Esophagus (tissue), 2 donors: ENCODE results near the gene TNFRSF8. TPM values are rescaled to one million over a fixed set of nuclear protein-coding genes. Genes with fewer than 3 reads are reported as not detected.

Source experiments
- H3K27ac ChIP-seq, 2 donors: one replicate each; pipeline ENCODE4 v1.5.1; 2013; ENCODE audit warnings: low read depth in 2 of 2, mild to moderate bottlenecking in 2 of 2, inconsistent platforms in 1 of 2, low read length in 1 of 2, moderate library complexity in 1 of 2
- H3K27me3 ChIP-seq, 2 donors: one replicate each; pipeline ENCODE4 v1.6.1; 2013; ENCODE audit warnings: low read length in 2 of 2, control low read depth in 1 of 2, mild to moderate bottlenecking in 1 of 2; ENCODE audit not compliant: insufficient read depth in 2 of 2, control insufficient read depth in 1 of 2
- H3K36me3 ChIP-seq, 2 donors: one replicate each; pipeline ENCODE4 v1.6.1; 2013; ENCODE audit warnings: low read length in 1 of 2; ENCODE audit not compliant: control insufficient read depth in 2 of 2, insufficient read depth in 2 of 2
- H3K4me1 ChIP-seq, 2 donors: one replicate each; pipeline ENCODE4 v1.6.1; 2013; ENCODE audit warnings: low read length in 1 of 2; ENCODE audit not compliant: control insufficient read depth in 2 of 2, insufficient read depth in 2 of 2
- H3K4me3 ChIP-seq, 2 donors: one replicate each; pipeline ENCODE4 v1.5.1; 2013; ENCODE audit warnings: low read length in 2 of 2, mild to moderate bottlenecking in 2 of 2, low read depth in 1 of 2, moderate library complexity in 1 of 2
- H3K9me3 ChIP-seq, 2 donors: one replicate each; pipeline ENCODE4 v1.6.1; 2013; ENCODE audit warnings: mild to moderate bottlenecking in 2 of 2, low read depth in 1 of 2, low read length in 1 of 2, moderate library complexity in 1 of 2; ENCODE audit not compliant: control insufficient read depth in 2 of 2, insufficient read depth in 1 of 2
- WGBS, 2 donors: extraction: QIAGEN DNeasy Blood & Tissue Kit; methylation state at CpG; one replicate each; pipeline ENCODE4 v1.1.7; 2013; 5-methylcytosine and 5-hydroxymethylcytosine counted together
- polyA plus RNA-seq, 2 donors: library from polyadenylated mRNA; stranded (reverse); fragments of 200-250 nt; gene quantifications; one replicate each; pipeline ENCODE4 v1.2.3, GENCODE V29; 2013
- donor health status: healthy with polysubstance abuse.
- donor health status: Bipolar disorder and iron deficiency.

TNFRSF8 gene
- polyA plus RNA-seq, 2 donors: 0.14 TPM

DNA sequence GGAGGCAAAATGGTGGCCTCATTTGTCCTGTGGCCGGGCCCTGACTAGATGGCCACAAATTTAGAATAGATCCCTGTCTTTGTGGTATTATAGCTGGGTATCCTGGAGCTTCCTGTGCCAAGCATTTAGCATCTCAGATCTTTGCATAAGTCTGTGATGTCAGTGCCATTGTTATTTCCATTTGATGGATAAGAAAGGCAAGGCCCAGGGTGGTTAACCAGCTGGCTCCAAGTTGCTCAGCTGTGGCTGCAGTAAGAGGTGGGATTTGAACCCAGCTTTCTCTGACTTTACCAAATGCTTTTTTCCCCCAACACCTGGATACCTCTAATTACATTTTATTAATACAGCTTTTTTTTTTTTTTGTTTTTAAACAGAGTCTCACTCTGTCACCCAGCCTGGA lies 11.7 kb upstream of the TNFRSF8 start:
- Histone ChIP-seq H3K27ac (no peak overlapping the region), H3K9me3 (no peaks in the 10 kb centered on the region), H3K4me1 (peaks cover 2 to 6% of the 10 kb centered on the region in 2 donors), H3K36me3 (no peaks in the 10 kb centered on the region), H3K27me3 (no peaks in the 10 kb centered on the region), H3K4me3 (no peak overlapping the region)
- 83 to 96% methylated on average over 1 of the region's 1 CpG for WGBS, 2 donors

DNA sequence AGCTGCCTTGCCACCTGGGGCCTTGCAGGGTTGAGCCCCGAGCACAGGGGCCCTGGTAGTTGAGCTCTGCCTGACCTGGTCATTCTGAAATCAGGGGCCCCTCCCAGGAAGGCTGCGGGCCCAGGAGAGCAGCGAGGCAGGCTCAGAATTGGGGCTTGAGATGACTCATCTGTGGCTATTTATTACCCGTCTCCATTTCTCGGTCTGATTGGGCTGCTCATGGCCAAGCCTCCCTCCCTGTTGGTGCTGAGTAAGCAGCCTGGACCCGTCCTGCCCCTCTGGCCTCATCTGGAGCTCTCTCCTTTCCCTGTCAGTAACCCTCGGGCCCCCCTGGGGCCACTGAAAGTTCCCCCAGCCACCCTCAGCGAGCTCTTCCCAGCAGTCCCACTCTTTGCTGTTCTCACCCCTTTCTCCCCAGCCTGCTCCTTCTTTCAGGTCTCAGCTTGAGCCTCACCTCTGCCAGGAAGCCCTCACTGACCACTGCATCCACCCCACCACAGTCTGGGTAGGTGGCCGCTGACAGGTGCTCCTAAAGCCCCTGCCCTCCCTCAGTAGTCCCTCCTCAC lies 11.0 kb upstream of the TNFRSF8 start:
- 16 to 18% methylated on average over 9 of the region's 9 CpGs for WGBS, 2 donors
- Histone ChIP-seq H3K4me3 (no peak overlapping the region), H3K9me3 (no peaks in the 10 kb centered on the region), H3K4me1 (peaks cover 2 to 6% of the 10 kb centered on the region in 2 donors), H3K27ac (no peak overlapping the region), H3K27me3 (no peaks in the 10 kb centered on the region), H3K36me3 (no peaks in the 10 kb centered on the region)

DNA sequence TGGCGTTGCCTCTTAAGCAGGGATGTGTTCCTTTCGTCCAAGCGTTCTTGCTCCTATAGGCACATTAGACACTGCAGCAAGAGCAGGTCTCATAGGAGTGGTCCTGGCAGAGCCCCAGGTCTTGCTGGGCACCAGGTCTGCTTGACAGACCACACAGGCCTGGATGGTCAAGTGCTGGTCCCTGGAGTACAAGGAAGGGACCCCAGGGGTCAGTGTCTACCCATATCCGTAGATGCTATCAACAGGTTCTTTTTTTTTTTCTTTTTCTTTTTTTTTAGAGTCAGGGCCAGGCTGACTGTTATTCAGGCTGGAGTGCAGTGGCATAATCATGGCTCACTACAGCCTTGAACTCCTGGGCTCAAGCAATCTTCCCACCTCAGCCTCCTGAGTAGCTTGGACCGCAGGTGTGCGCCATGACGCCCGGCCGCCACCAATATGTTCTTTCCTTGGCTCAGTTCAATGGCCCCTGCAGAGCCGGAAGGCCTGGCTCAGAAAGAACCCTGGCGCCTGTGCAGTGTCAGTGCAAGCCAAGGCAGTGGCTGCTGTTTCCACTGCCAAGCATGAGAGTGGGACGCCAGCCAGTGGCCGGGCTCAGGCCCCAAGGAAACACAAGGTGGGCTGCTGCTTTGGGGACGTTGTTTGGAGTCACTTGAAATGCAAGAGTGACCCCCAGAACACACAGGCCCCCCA lies 10.0 kb upstream of the TNFRSF8 start:
- H3K4me3 ChIP-seq: no peak overlapping the region
- no peaks in the 10 kb centered on the region for H3K27me3 ChIP-seq
- peaks cover 2 to 6% of the 10 kb centered on the region in 2 donors for H3K4me1 ChIP-seq
- H3K27ac ChIP-seq: no peak overlapping the region
- 53 to 72% methylated on average over 14 of the region's 14 CpGs for WGBS, 2 donors
- no peaks in the 10 kb centered on the region for H3K36me3 ChIP-seq
- H3K9me3 ChIP-seq: peaks cover 0 to 2% of the 10 kb centered on the region in 2 donors

DNA sequence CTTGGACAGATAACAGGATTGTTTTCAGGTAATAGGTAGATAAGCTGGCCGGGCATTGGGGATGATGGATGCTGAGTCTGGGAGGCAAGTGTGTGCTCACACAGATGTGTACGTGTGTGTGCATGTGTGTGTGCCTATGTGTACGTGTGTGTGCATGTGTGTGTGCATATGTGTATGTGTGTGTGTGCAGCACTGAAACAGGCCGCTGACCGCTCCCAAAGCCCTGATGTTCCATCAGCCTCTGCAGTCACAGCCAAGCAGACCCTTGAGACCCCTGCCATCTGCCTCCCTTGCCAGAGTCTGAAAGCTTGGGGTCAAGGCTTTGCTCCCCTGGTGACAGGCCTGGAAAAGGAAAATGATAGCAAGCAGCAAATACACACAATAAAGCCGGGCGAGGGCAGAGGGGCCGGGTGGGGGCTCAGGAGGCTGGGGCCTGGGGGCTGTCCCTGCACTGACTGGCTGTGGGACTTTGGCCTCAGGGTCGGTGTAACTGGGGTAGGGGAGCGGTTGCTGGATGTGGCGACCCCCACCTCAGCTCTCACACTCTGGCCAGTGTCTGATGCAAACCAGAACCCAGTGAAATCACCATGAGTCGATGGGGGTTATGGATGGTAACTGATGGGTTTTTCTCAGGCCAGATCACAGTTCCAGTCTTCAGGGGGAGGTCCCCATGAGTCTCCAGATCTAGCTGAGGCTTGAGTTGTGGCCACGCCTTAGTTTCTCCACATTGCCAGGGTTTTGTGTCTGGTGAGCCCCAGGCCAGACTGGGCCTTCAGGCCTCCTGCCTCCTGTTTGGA lies 9.2 kb upstream of the TNFRSF8 start:
- peaks cover 2 to 6% of the 10 kb centered on the region in 2 donors for H3K4me1 ChIP-seq
- H3K4me3 ChIP-seq: no peak overlapping the region
- no peaks in the 10 kb centered on the region for H3K27me3 ChIP-seq
- no peak overlapping the region for H3K27ac ChIP-seq
- H3K36me3 ChIP-seq: no peaks in the 10 kb centered on the region
- peaks cover 0 to 2% of the 10 kb centered on the region in 2 donors for H3K9me3 ChIP-seq
- WGBS, 2 donors: 69 to 77% methylated on average over 13 of the region's 13 CpGs

DNA sequence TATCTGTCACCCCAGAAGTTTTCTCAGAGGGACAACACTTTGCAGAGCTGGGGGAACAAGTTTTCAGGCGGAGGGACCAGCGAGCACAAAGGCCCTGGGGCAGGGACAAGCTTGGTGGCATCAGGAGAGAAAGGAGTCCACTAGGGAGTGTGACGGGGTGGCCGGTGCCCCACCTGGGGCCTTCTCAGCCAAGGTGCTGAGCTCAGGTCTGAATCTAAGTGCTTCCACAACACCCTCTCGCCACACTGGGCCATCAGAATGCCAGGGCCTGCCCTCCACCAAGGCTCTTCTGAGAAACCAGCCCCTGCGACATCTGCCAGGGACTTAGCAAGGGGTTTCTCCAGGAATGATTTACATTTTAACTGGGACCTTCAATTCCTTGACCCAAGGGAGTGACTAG lies 7.8 kb upstream of the TNFRSF8 start:
- peaks cover 2 to 6% of the 10 kb centered on the region in 2 donors for H3K4me1 ChIP-seq
- peaks cover 0 to 5% of the 10 kb centered on the region in 2 donors for H3K9me3 ChIP-seq
- H3K36me3 ChIP-seq: no peaks in the 10 kb centered on the region
- H3K4me3 ChIP-seq: no peak overlapping the region
- no peak overlapping the region for H3K27ac ChIP-seq
- no peaks in the 10 kb centered on the region for H3K27me3 ChIP-seq
- 81 to 89% methylated on average over 6 of the region's 6 CpGs for WGBS, 2 donors

DNA sequence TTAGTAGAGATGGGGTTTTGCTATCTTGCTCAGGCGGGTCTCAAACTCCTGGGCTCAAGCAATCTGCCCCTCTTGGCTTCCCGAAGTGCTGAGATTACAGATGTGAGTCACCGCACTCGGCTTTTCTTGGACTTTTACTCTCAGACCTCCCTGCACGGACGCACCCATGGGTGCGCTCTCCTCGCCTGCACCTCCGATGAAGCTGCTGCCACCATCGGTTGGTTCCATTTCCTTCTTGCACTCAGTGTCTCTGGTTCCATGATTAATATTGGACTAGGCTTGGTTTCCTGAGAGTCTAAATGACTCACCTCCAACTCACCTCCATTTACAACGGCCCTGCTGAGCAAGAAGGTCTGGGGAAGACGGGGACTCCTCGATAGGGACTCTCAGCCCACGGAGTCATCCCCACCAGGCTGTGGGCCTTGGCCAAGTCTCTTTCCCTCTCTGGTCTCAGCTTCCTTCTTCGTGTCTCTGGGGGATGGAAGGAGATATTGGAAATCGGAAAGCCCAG lies 6.7 kb upstream of the TNFRSF8 start:
- peaks cover 0 to 5% of the 10 kb centered on the region in 2 donors for H3K9me3 ChIP-seq
- no peaks in the 10 kb centered on the region for H3K36me3 ChIP-seq
- no peaks in the 10 kb centered on the region for H3K27me3 ChIP-seq
- 86 to 89% methylated on average over 16 of the region's 16 CpGs for WGBS, 2 donors
- H3K27ac ChIP-seq: no peak overlapping the region
- H3K4me1 ChIP-seq: peaks cover 2 to 6% of the 10 kb centered on the region in 2 donors
- no peak overlapping the region for H3K4me3 ChIP-seq

DNA sequence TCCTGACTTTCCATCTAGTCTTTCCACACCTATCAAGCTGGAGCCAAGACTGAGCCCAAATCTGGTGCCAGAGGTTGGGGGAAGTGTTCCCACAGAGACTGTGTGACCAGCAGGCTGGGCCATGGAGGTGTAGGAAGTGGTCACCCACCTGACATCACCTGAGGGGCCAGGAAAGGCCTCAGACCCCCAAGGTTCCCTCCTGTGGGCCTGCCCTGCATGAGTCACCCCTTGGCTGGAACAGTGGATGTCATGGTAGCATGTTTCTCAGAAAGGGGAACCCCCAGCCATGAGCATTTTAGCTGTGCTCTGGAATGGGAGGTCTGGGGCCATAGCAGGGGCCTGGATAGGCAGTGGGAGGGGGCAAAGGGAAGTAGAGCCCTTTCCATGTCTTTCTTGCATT lies 5.7 kb upstream of the TNFRSF8 start:
- peaks cover 0 to 3% of the 10 kb centered on the region in 2 donors for H3K4me1 ChIP-seq
- H3K4me3 ChIP-seq: no peak overlapping the region
- no peaks in the 10 kb centered on the region for H3K36me3 ChIP-seq
- no peak overlapping the region for H3K27ac ChIP-seq
- no peaks in the 10 kb centered on the region for H3K27me3 ChIP-seq
- peaks cover 0 to 5% of the 10 kb centered on the region in 2 donors for H3K9me3 ChIP-seq

DNA sequence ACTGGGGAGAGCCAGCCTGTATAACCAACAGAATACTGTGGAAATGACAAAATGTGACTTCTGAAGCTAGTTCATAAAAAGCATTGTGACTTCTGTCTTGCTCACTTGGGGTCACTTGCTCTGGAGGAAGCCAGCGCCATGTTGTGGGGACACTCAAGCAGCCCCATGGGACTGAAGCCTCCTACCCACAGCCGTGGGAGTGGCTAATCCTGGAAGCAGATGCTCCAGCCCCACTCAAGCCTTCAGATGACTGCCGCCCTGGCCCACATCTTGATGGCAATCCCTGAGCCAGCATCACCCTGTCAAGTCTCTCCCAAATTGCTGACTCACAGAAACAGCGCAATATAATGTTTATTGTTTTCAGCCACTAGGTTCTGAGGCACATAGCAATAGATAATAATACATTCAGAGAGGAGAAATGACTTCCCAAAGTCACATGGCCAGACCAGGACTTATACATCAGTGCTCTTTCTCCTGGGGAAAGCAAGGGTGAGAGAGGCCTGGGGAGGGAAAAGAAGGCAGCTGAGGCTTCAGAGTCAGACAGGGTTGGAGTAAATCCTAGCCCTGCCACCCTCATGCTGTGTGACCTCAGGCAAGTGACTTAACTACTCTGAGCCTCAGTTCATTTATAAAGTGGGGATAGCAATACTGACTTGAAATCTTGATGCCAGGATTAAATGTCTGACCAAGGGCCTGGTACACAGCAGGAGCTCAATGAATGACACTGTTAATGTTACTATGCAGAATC lies 5.0 kb upstream of the TNFRSF8 start:
- no peak overlapping the region for H3K4me3 ChIP-seq
- H3K4me1 ChIP-seq: peaks cover 0 to 2% of the 10 kb centered on the region in 2 donors
- H3K27me3 ChIP-seq: no peaks in the 10 kb centered on the region
- peaks cover 0 to 5% of the 10 kb centered on the region in 2 donors for H3K9me3 ChIP-seq
- no peak overlapping the region for H3K27ac ChIP-seq
- 77 to 90% methylated on average over 4 of the region's 4 CpGs for WGBS, 2 donors
- no peaks in the 10 kb centered on the region for H3K36me3 ChIP-seq

DNA sequence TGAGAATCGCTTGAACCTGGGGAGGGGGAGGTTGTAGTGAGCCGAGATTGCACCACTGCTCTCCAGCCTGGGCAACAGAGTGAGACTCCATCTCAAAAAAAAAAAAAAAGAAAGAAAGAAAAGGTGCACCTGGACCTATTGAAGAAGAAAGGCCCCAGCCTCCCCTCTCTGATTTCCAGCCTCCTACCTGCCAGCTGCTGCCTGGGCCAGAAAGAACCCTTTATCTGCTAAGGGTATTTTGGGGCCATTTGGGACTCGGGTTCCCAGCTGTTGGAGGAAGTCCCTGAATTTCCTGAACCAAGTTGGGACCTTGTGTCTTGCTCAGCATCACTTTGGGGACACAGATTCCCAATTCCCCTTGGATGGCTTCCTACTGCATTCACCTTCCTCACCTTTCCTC lies 3.9 kb upstream of the TNFRSF8 start:
- H3K4me1 ChIP-seq: peaks cover 4 to 9% of the 10 kb centered on the region in 2 donors
- peaks cover 0 to 9% of the 10 kb centered on the region in 2 donors for H3K27me3 ChIP-seq
- WGBS, 2 donors: 68 to 75% methylated on average over 3 of the region's 3 CpGs

More for the DNA sequence above, 3.9 kb upstream of the TNFRSF8 start:
- peaks cover 3 to 5% of the 10 kb centered on the region in 2 donors for H3K9me3 ChIP-seq
- no peak overlapping the region for H3K4me3 ChIP-seq
- H3K36me3 ChIP-seq: no peaks in the 10 kb centered on the region
- H3K27ac ChIP-seq: no peak overlapping the region
